ENCODE results near the gene HCRTR1.

The HCRTR1 gene

GRCh38 chr1:31617218-31617915 is at the start of gene HCRTR1:
Gene HCRTR1, plus strand, starts transcription at chr1:31617689. Its CDS starts 1,504 bp downstream, at chr1:31619193.
- no peak for DNase-seq

GRCh38 chr1:31567956-31568570 is 49.4 kb upstream of the HCRTR1 start:
- no peak for DNase-seq

GRCh38 chr1:31568895-31569595 is 48.4 kb upstream of the HCRTR1 start:
- DNase-seq, result no peak

- DNase-seq, result no peak
Observed at GRCh38 chr1:31569596-31570173, 47.8 kb upstream of the HCRTR1 start.

GRCh38 chr1:31570228-31570627 is 47.3 kb upstream of the HCRTR1 start:
- no peak for DNase-seq

- no peak for DNase-seq
Observed at GRCh38 chr1:31570906-31571305, 46.6 kb upstream of the HCRTR1 start.

GRCh38 chr1:31571340-31572295 is 45.9 kb upstream of the HCRTR1 start:
- DNase-seq, result no peak

GRCh38 chr1:31572323-31573104 is 45.0 kb upstream of the HCRTR1 start:
- no peak for DNase-seq

- no peak for DNase-seq
Observed at GRCh38 chr1:31573261-31573660, 44.2 kb upstream of the HCRTR1 start.

GRCh38 chr1:31574749-31575368 is 42.6 kb upstream of the HCRTR1 start:
- DNase-seq, result no peak

GRCh38 chr1:31575369-31576140 is 41.9 kb upstream of the HCRTR1 start:
- DNase-seq, result no peak

GRCh38 chr1:31576201-31576669 is 41.3 kb upstream of the HCRTR1 start, which contains the start of gene TINAGL1:
Gene TINAGL1, plus strand, starts transcription at chr1:31576515. Its CDS starts 634 bp downstream, at chr1:31577149.
- no peak for DNase-seq

- DNase-seq, result no peak
Observed at GRCh38 chr1:31576743-31577455, 40.6 kb upstream of the HCRTR1 start.

- no peak for DNase-seq
Observed at GRCh38 chr1:31577515-31578192, 39.8 kb upstream of the HCRTR1 start.

GRCh38 chr1:31579374-31579773 is 38.1 kb upstream of the HCRTR1 start:
- no peak for DNase-seq

- no peak for DNase-seq
Observed at GRCh38 chr1:31580513-31580870, 37.0 kb upstream of the HCRTR1 start.

- DNase-seq, result no peak
Observed at GRCh38 chr1:31580891-31581603, 36.4 kb upstream of the HCRTR1 start.
